Psoas muscle (tissue), 8 donors: Measurements from ENCODE around the gene CHST11. TPM values are rescaled to one million over a fixed set of nuclear protein-coding genes. Genes with fewer than 3 reads are reported as not detected.
"Not testable (repeated sequence)": the region's sequence is repeated elsewhere in the genome, so short reads cannot be mapped to it uniquely, and the experiment has no call there.

Experiments
- ATAC-seq, 4 donors: fragments of 200-7000 bp; cut with Tn5 transposase; one replicate each; pipeline ENCODE4 v1.9.1; 2020; ENCODE audit warnings: moderate library complexity in 3 of 4, mild to moderate bottlenecking in 2 of 4
- DNase-seq, 2 donors: peaks; one replicate each; pipeline ENCODE4 v3.0.0-alpha.2; 2020
- H3K27ac ChIP-seq: fragments of 200-600 bp; one replicate; pipeline ENCODE4 v1.8.0; 2022
- H3K27me3 ChIP-seq, 3 donors: fragments of 200-600 bp in 1 of 3; one replicate each; pipeline versions ENCODE4 v1.6.1 to v1.8.0; 2013 to 2022; ENCODE audit warnings: low read length in 2 of 3, mild to moderate bottlenecking in 2 of 3, moderate library complexity in 1 of 3; ENCODE audit not compliant: insufficient read depth in 3 of 3
- H3K36me3 ChIP-seq, 2 donors: fragments of 200-600 bp in 1 of 2; one replicate each; pipeline versions ENCODE4 v1.6.1 to v1.8.0; 2013 to 2022; ENCODE audit warnings: low read depth in 1 of 2, mild to moderate bottlenecking in 1 of 2, moderate library complexity in 1 of 2; ENCODE audit not compliant: insufficient read depth in 1 of 2
- H3K4me1 ChIP-seq: fragments of 200-600 bp; one replicate; pipeline ENCODE4 v1.8.0; 2022
- H3K4me3 ChIP-seq: fragments of 200-600 bp; one replicate; pipeline ENCODE4 v1.8.0; 2022; ENCODE audit warnings: mild to moderate bottlenecking
- H3K9me3 ChIP-seq: fragments of 200-600 bp; one replicate; pipeline ENCODE4 v1.8.0; 2022
- CTCF ChIP-seq: fragments of 200-600 bp; IDR thresholded peaks from one replicate; pipeline ENCODE4 v1.8.0; 2022; ENCODE audit warnings: antibody characterized with exemption
- WGBS, 3 donors: extraction: QIAGEN DNeasy Blood & Tissue Kit; methylation state at CpG; one replicate each; pipeline versions ENCODE4 v1.1.6 to v1.1.7; 2013; 5-methylcytosine and 5-hydroxymethylcytosine counted together
- intact Hi-C, 2 donors: fragments of 100-400 bp; cut with DNase I; formaldehyde crosslinking; loops; one replicate each; pipeline versions ENCODE4 v1.11.0 to v1.14.2; 2022
- polyA plus RNA-seq, 3 donors: library from polyadenylated mRNA; stranded (reverse); fragments of 200-250 nt; gene quantifications; one replicate each; pipeline ENCODE4 v1.2.3, GENCODE V29; 2013
- total RNA-seq, 4 donors: library from RNA; stranded (reverse); fragmentation: NEBNext Ultra II Directional in 2 of 4; extraction: Animal tissue kit (Norgen Biotek cat#: 25700) in 2 of 4; gene quantifications; one replicate each; pipeline versions ENCODE4 v1.2.1 to v1.2.4, GENCODE V29; 2021 to 2023
- donor health status: healthy with polysubstance abuse.
- donor health status: DM: no; HTN: no; CAD: no; lungs with moderate emphysema.
- donor health status: Bipolar disorder and iron deficiency.
- donor health status: healthy.
- donor health status: DM: yes; HTN: yes; CAD: no.
- donor health status: DM: no; HTN: no; CAD: no.
- donor health status: DM: no; HTN: no; CAD: no.
- donor health status: DM: yes; HTN: yes; CAD: no.

The CHST11 gene
- total and polyA plus RNA-seq, 7 donors, result 0.52 to 1.6 (median 1.0) TPM

- DNase-seq (no peak), ATAC-seq (no peak)
- Histone ChIP-seq H3K27me3 (no peaks in the 10 kb centered on the region), H3K4me3 (no peak overlapping the region), H3K27ac (no peak overlapping the region), H3K9me3 (no peaks in the 10 kb centered on the region), H3K36me3 (no peaks in the 10 kb centered on the region), H3K4me1 (no peaks in the 10 kb centered on the region)
- intact Hi-C loops, result no loop called here
- no peak for TF ChIP-seq CTCF
- WGBS, 3 donors, result 72 to 85% (median 78%) methylated on average over 3 of the region's 3 CpGs
Measured at GRCh38 chr12:104802208-104802607, 345.5 kb downstream of the CHST11 start.

GRCh38 chr12:104805186-104805585 lies 348.4 kb downstream of the CHST11 start:
- no peaks in the 10 kb centered on the region for H3K9me3 ChIP-seq
- no peak overlapping the region for H3K27ac ChIP-seq
- TF ChIP-seq CTCF, result no peak
- H3K4me1 ChIP-seq, result no peaks in the 10 kb centered on the region
- H3K4me3 ChIP-seq, result no peak overlapping the region
- H3K36me3 ChIP-seq, result no peaks in the 10 kb centered on the region
- DNase-seq (no peak), ATAC-seq (no peak)
- 45 to 60% (median 59%) methylated on average over 4 of the region's 4 CpGs for WGBS, 3 donors
- intact Hi-C loops, result no loop called here
- no peaks in the 10 kb centered on the region for H3K27me3 ChIP-seq

GRCh38 chr12:104806194-104806593 lies 349.4 kb downstream of the CHST11 start:
- H3K27ac ChIP-seq, intact Hi-C loops, H3K27me3 ChIP-seq, DNase-seq, ATAC-seq, H3K9me3 ChIP-seq, H3K4me1 ChIP-seq, H3K36me3 ChIP-seq, H3K4me3 ChIP-seq: not testable (repeated sequence)
- 95 to 100% (median 98%) methylated on average over 2 to 4 of the region's 4 CpGs for WGBS, 3 donors

- Histone ChIP-seq H3K9me3 (no peaks in the 10 kb centered on the region), H3K4me1 (no peaks in the 10 kb centered on the region), H3K27me3 (no peaks in the 10 kb centered on the region), H3K4me3 (no peak overlapping the region), H3K27ac (no peak overlapping the region), H3K36me3 (no peaks in the 10 kb centered on the region)
- ATAC-seq (no peak), DNase-seq (no peak)
- 80 to 90% (median 85%) methylated on average over 3 of the region's 3 CpGs for WGBS, 3 donors
- intact Hi-C loops, result no loop called here
- TF ChIP-seq CTCF, result no peak
Measured at GRCh38 chr12:104809251-104809650, 352.5 kb downstream of the CHST11 start.

- intact Hi-C loops, result no loop called here
- 73 to 92% (median 74%) methylated on average over 4 of the region's 4 CpGs for WGBS, 3 donors
- Histone ChIP-seq H3K9me3 (no peaks in the 10 kb centered on the region), H3K27ac (no peak overlapping the region), H3K36me3 (no peaks in the 10 kb centered on the region), H3K4me3 (no peak overlapping the region), H3K4me1 (no peaks in the 10 kb centered on the region), H3K27me3 (no peaks in the 10 kb centered on the region)
- no peak for DNase-seq
- ATAC-seq, result no peak
- no peak for TF ChIP-seq CTCF
Measured at GRCh38 chr12:104809706-104810385, 353.1 kb downstream of the CHST11 start.

Other genes with a start within 250 kb of the CHST11 start
- 100 to 1,000 TPM; 102 to 249 (median 113) TPM for gene TXNRD1, start 241.2 kb upstream of the CHST11 start, total RNA-seq
- gene TXNRD1, start 241.2 kb upstream of the CHST11 start, polyA plus RNA-seq, result 100 to 1,000 TPM in 1 of 3 donors, 10 to 100 TPM in 2; 46.0 to 202 (median 64.3) TPM
- gene EID3, start 153.2 kb upstream of the CHST11 start, total RNA-seq, result 1 to 10 TPM in 1 of 4 donors, under 1 TPM in 3; 0.94 to 1.3 (median 0.99) TPM
- gene EID3, start 153.2 kb upstream of the CHST11 start, polyA plus RNA-seq, result under 1 TPM; 0.28 to 0.95 (median 0.56) TPM